ENCODE data around the gene RAN.

DNA sequence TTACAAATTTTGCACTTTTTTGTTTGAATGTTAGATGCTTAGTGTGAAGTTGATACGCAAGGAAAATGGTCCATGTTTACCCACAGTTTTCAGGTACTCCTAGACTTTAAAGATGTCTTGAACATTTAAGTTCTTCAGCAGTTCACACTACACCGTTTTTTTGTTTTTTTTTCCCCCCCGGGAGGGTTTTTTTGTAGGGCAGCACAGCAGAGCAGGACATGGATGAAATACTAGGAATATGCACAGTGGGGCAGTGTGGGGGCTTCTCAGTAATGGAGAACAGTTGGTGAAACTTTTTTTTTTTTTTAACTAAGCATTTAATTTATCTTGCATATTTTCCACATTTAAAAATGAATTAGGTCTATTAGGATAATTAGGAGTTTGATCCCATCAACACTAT is 4.9 kb downstream of the RAN start:
- no peak for TF ChIP-seq POLR2AphosphoS5 (IDR thresholded peaks at IDR 0.05)
- TF ChIP-seq, protein P1, sequence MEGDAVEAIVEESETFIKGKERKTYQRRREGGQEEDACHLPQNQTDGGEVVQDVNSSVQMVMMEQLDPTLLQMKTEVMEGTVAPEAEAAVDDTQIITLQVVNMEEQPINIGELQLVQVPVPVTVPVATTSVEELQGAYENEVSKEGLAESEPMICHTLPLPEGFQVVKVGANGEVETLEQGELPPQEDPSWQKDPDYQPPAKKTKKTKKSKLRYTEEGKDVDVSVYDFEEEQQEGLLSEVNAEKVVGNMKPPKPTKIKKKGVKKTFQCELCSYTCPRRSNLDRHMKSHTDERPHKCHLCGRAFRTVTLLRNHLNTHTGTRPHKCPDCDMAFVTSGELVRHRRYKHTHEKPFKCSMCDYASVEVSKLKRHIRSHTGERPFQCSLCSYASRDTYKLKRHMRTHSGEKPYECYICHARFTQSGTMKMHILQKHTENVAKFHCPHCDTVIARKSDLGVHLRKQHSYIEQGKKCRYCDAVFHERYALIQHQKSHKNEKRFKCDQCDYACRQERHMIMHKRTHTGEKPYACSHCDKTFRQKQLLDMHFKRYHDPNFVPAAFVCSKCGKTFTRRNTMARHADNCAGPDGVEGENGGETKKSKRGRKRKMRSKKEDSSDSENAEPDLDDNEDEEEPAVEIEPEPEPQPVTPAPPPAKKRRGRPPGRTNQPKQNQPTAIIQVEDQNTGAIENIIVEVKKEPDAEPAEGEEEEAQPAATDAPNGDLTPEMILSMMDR (IDR thresholded peaks at IDR 0.05): no peak
